Ovary (tissue), 3 donors: ENCODE measurements around the gene PRODH.
"Not testable (repeated sequence)": the region's sequence is repeated elsewhere in the genome, so short reads cannot be mapped to it uniquely, and the experiment has no call there.

Experiments used
- CTCF ChIP-seq, 3 donors: fragments of 450-650 bp in 2 of 3; fragments of 200-600 bp in 1 of 3; IDR thresholded peaks; one replicate each; pipeline versions ENCODE4 v1.5.1 to v1.8.0; 2016 to 2022; ENCODE audit warnings: antibody characterized with exemption in 3 of 3, mild to moderate bottlenecking in 1 of 3
- EP300 ChIP-seq: sonication (generic); formaldehyde crosslinking; IDR thresholded peaks from one replicate; pipeline ENCODE4 v1.6.1; 2017; ENCODE audit warnings: antibody characterized with exemption
- POLR2A ChIP-seq: fragments of 450-650 bp; IDR thresholded peaks from one replicate; pipeline ENCODE4 v1.6.1; 2017; ENCODE audit warnings: antibody characterized with exemption, mild to moderate bottlenecking, moderate library complexity
- donor health status: DM: no; HTN: no; CAD: no.

GRCh38 chr22:18956956-18957355 lies 20.9 kb upstream of the PRODH start:
- not testable (repeated sequence) for TF ChIP-seq CTCF (IDR thresholded peaks at IDR 0.05); EP300; POLR2A
